Activated CD8-positive, alpha-beta T cell treated with anti-CD3 and anti-CD28 coated beads, Interleukin-2, amount 10 ng/mL, durations not matched to agents 7 days and 5 days (primary cell): ENCODE measurements around the gene PIWIL4. TPM values are rescaled to one million over a fixed set of nuclear protein-coding genes. Genes with fewer than 3 reads are reported as not detected.
"Not testable (repeated sequence)": the region's sequence is repeated elsewhere in the genome, so short reads cannot be mapped to it uniquely, and the experiment has no call there.

Source experiments
- ATAC-seq: fragments of 150-1000 bp; cut with Tn5 transposase; one replicate; pipeline ENCODE4 v1.10.0; 2021; ENCODE audit warnings: moderate library complexity
- CTCF ChIA-PET: fragments of 350-600 bp; sonication (Branson Sonifier 250); formaldehyde crosslinking; loops from one replicate; lab custom pipeline; 2021; ENCODE audit warnings: antibody characterized with exemption; lab: Charles Lee
- POLR2A ChIA-PET: fragments of 350-600 bp; sonication (Branson Sonifier 250); formaldehyde crosslinking; loops from one replicate; lab custom pipeline; 2021; ENCODE audit warnings: antibody characterized with exemption; lab: Charles Lee
- DNase-seq: peaks from one replicate; pipeline ENCODE4 v3.0.0-alpha.2; 2020
- H3K27ac Mint-ChIP-seq: one replicate; pipeline ENCODE4 v1.8.0; 2021; ENCODE audit warnings: mild to moderate bottlenecking, mixed read lengths
- H3K27me3 Mint-ChIP-seq: one replicate; pipeline ENCODE4 v1.8.0; 2021; ENCODE audit warnings: low read depth, mixed read lengths
- H3K36me3 Mint-ChIP-seq: one replicate; pipeline ENCODE4 v1.8.0; 2021; ENCODE audit warnings: low read depth, mixed read lengths
- H3K4me1 Mint-ChIP-seq: one replicate; pipeline ENCODE4 v1.8.0; 2021; ENCODE audit warnings: low read depth, mixed read lengths
- H3K4me3 Mint-ChIP-seq: one replicate; pipeline ENCODE4 v1.8.0; 2021; ENCODE audit warnings: mild to moderate bottlenecking, mixed read lengths
- H3K9me3 Mint-ChIP-seq: one replicate; pipeline ENCODE4 v1.8.0; 2022; ENCODE audit warnings: mixed read lengths; ENCODE audit not compliant: insufficient read depth
- total RNA-seq, 2 experiments: library from RNA; stranded (reverse); gene quantifications; one replicate each; pipeline ENCODE4 v1.2.3, GENCODE V29; 2021

PIWIL4 gene
- total RNA-seq, 2 experiments from 2014 or later: 0.39 to 0.53 TPM

DNA sequence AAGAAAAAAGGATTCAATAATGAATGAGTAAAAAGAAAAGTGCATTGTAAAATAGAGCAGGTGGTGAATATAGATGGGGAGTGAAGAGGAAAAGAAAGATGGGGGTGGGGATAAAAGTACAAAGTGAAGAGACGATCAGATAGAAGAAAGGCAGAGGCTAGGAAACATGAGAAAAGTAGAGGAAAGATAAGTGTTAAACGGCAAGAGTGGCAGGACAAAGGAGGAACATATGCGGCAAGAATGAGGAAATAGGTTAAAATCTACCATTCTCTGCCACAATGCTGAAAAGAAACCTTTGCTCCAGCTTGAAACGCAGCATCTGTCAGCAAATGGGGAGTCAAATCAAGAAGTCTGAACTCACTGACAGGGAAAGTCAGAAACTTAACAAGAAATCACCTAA lies 16.7 kb upstream of the PIWIL4 start:
- ATAC-seq: no peak
- Mint-ChIP-seq H3K9me3 (no peaks in the 10 kb centered on the region), H3K36me3 (peaks cover 15% of the 10 kb centered on the region), H3K27ac (no peak overlapping the region), H3K4me1 (peaks cover 21% of the 10 kb centered on the region), H3K27me3 (no peaks in the 10 kb centered on the region), H3K4me3 (no peak overlapping the region)
- POLR2A ChIA-PET: no interaction called here
- DNase-seq: no peak
- CTCF ChIA-PET: no interaction called here

DNA sequence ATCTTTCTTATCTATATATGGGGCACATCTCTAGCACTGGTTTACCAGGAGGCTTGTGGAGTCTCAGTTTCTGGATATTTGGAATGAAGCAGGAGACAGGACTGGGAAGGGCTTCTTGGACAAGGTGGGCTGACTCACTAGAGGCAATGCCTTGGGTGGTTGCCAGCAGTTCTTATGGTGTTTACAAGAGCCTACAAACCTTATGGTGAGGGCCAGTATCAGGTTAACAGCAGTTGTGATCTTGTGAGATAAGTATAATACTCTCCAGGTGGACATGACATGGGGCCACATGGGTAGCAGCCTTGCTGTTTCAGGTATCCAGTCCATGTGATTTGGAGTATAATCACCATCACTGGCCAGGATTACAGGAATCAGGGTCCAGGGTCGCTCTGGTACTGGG lies 13.2 kb upstream of the PIWIL4 start:
- Mint-ChIP-seq H3K4me3 (no peak overlapping the region), H3K4me1 (no peaks in the 10 kb centered on the region), H3K27me3 (no peaks in the 10 kb centered on the region), H3K27ac (no peak overlapping the region), H3K36me3 (peaks cover 8% of the 10 kb centered on the region), H3K9me3 (no peaks in the 10 kb centered on the region)
- POLR2A ChIA-PET: interaction anchor here (1.0 kb wide), 1 partner anchor 10 kb away, joined by 4 read pairs; the partner anchor contains the start of gene FUT4
- CTCF ChIA-PET: no interaction called here
- ATAC-seq (no peak), DNase-seq (no peak)

DNA sequence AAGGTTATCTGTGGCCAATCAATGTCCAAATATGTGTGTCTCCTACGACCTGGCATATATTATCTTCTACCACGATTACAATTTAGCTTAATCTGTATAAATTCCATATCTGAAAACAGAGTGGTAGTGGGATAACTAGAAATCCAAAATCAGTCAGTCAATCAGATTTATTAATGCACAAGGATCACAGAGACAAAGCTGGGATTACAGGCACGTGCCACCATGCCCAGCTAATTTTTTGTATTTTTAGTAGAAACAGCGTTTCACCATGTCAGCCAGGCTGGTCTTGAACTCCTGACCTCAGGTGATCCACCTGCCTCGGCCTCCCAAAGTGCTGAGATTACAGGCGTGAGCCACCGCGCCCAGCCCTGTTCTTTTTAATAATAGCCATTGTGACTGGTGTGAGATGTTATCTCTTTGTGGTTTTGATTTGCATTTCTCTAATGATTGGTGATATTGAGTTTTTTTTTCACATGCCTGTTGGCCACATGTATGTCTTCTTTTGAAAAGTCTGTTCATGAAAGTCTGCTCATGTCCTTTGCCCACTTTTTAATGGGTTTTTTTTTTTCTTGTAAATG lies 11.3 kb upstream of the PIWIL4 start:
- H3K36me3 Mint-ChIP-seq, POLR2A ChIA-PET, H3K4me1 Mint-ChIP-seq, DNase-seq, H3K9me3 Mint-ChIP-seq, H3K4me3 Mint-ChIP-seq, H3K27ac Mint-ChIP-seq, ATAC-seq, H3K27me3 Mint-ChIP-seq: not testable (repeated sequence)
- CTCF ChIA-PET: interaction anchor here (1.3 kb wide), 1 partner anchor 37 kb away, joined by 3 read pairs; no protein-coding TSS in a partner anchor

DNA sequence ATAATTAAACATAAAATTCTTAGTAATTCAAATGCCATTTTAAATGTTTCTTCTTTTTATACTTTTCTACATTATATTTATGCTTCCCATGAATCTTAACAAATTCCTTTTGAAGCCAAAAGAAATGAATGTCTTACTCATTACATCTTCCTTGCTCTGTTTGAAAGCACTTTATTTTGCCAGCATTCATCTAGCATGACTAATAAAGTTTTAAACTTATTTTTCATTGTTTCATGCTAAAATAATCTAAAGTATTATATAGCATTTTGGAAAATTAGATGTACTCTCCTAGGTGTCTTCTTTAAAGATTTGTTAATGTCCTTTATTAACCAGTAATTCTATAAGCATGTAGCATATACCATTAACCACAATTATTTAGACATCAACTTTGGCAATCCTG lies 9.7 kb upstream of the PIWIL4 start:
- ChIA-PET POLR2A (no interaction called here), CTCF (no interaction called here)
- H3K36me3 Mint-ChIP-seq: no peaks in the 10 kb centered on the region
- no peaks in the 10 kb centered on the region for H3K27me3 Mint-ChIP-seq
- no peaks in the 10 kb centered on the region for H3K9me3 Mint-ChIP-seq
- H3K27ac Mint-ChIP-seq: no peak overlapping the region
- DNase-seq (no peak), ATAC-seq (no peak)
- no peaks in the 10 kb centered on the region for H3K4me1 Mint-ChIP-seq
- H3K4me3 Mint-ChIP-seq: no peak overlapping the region

DNA sequence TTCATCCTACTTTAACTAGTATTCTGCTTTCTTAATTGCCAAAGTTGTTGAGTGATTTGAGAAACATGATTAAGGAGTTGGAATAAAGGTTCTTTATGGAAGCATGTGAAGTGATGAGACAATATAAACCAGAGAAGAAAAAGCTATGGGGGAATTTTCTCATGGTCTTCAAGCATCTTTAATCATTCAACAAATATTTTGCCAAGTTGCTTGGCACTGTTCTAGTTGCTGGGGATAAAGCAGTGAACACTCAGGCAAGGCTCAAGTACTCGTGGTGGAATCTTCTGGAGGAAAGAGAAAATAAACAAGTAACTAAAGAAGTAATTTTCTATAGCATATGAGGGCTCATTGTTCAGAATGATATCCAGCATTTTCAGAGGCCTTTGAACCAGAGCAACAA lies 9.2 kb upstream of the PIWIL4 start:
- ATAC-seq (no peak), DNase-seq (no peak)
- no peak overlapping the region for H3K27ac Mint-ChIP-seq
- ChIA-PET POLR2A (no interaction called here), CTCF (no interaction called here)
- H3K9me3 Mint-ChIP-seq: no peaks in the 10 kb centered on the region
- H3K4me1 Mint-ChIP-seq: no peaks in the 10 kb centered on the region
- H3K27me3 Mint-ChIP-seq: no peaks in the 10 kb centered on the region
- H3K4me3 Mint-ChIP-seq: no peak overlapping the region
- H3K36me3 Mint-ChIP-seq: no peaks in the 10 kb centered on the region

DNA sequence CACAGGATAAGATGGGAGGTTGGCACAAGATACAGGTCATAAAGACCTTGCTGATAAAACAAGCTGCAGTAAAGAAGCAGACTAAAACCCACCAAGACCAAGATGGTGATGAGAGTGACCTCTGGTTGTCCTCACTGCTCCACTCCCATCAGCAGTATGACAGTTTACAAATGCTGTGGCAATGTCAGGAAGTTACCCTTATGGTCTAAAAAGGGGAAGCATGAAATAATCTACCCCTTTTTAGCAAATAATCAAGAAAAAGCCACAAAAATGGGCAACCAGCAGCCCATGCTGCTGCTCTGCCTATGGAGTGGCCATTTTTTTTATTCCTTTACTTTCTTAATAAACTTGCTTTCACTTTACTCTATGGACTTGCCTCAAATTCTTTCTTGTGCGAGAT lies 8.7 kb upstream of the PIWIL4 start:
- no peaks in the 10 kb centered on the region for H3K9me3 Mint-ChIP-seq
- ATAC-seq (no peak), DNase-seq (no peak)
- no peak overlapping the region for H3K4me3 Mint-ChIP-seq
- H3K36me3 Mint-ChIP-seq: no peaks in the 10 kb centered on the region
- H3K27ac Mint-ChIP-seq: no peak overlapping the region
- H3K27me3 Mint-ChIP-seq: no peaks in the 10 kb centered on the region
- POLR2A ChIA-PET: interaction anchor here (0.8 kb wide), 1 partner anchor 59 kb away, joined by 3 read pairs; no protein-coding TSS in a partner anchor
- CTCF ChIA-PET: no interaction called here
- no peaks in the 10 kb centered on the region for H3K4me1 Mint-ChIP-seq

DNA sequence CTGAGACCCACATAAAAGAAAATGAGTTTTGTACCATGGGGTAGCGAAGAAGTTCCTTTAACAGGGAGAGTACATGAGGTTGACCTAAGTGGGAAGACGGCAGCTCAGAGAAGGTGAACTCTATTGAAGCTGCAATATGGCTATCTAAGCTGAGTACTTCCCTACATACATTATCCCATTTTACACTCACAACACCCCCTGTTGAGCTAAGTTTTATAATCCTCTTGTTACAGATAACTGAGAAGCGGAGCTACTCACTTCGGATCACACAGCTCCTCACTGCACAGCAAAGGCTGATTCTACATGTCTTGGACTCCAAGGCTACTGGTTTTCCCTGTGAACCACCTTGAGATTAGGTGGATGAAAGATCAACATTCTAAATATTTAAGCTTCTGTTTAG lies 8.2 kb upstream of the PIWIL4 start:
- no peak for ATAC-seq
- ChIA-PET POLR2A (interaction anchor here (0.8 kb wide), 1 partner anchor 60 kb away, joined by 3 read pairs; no protein-coding TSS in a partner anchor), CTCF (no interaction called here)
- Mint-ChIP-seq H3K27ac (no peak overlapping the region), H3K4me3 (no peak overlapping the region), H3K4me1 (no peaks in the 10 kb centered on the region), H3K27me3 (no peaks in the 10 kb centered on the region), H3K36me3 (no peaks in the 10 kb centered on the region), H3K9me3 (no peaks in the 10 kb centered on the region)
- no peak for DNase-seq

DNA sequence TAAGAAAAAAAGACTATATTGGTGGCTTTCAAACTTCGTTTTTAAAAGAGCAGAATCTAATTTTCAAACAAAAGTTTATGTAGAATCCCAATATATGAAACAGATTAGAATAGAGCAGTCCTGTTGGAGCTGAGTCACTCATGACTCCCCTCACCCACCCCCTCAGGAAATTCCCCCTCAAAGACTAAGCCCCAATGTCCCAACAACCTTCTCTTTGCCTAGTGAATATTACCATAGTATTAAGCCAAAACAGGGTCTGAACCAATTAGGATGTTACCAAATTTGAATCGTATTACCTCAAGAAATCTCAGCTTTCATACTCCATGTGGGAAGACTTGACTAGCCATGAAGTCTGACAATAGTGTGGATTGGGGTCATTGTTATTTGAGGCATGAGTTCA lies 7.8 kb upstream of the PIWIL4 start:
- Mint-ChIP-seq H3K36me3 (no peaks in the 10 kb centered on the region), H3K9me3 (no peaks in the 10 kb centered on the region), H3K4me3 (no peak overlapping the region), H3K27me3 (no peaks in the 10 kb centered on the region), H3K27ac (no peak overlapping the region), H3K4me1 (no peaks in the 10 kb centered on the region)
- ChIA-PET POLR2A (interaction anchor here (0.8 kb wide), 1 partner anchor 60 kb away, joined by 3 read pairs; no protein-coding TSS in a partner anchor), CTCF (no interaction called here)
- no peak for DNase-seq
- no peak for ATAC-seq

DNA sequence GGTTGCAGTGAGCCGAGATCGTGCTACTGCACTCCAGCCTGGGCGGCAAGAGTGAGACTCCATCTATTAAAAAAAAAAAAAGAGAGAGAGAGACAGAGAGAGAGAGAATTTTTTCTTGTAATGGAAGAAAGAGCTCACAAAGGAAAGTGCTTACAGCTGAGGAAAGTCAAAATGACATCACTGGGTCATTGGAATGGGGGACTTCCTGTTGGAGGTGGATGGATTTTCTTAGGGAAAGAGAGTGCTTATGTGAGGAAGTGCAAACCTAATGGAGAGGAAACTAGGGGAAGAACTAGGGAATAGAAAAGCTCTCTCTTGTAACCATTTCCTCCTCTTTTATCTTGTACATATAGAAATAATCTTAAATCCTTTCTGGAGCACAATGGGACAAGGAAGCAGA lies 6.3 kb upstream of the PIWIL4 start:
- no peaks in the 10 kb centered on the region for H3K36me3 Mint-ChIP-seq
- no peak overlapping the region for H3K27ac Mint-ChIP-seq
- no peaks in the 10 kb centered on the region for H3K27me3 Mint-ChIP-seq
- DNase-seq: no peak
- no peak for ATAC-seq
- CTCF ChIA-PET: no interaction called here
- POLR2A ChIA-PET: no interaction called here
- H3K9me3 Mint-ChIP-seq: no peaks in the 10 kb centered on the region
- no peak overlapping the region for H3K4me3 Mint-ChIP-seq
- H3K4me1 Mint-ChIP-seq: no peaks in the 10 kb centered on the region

DNA sequence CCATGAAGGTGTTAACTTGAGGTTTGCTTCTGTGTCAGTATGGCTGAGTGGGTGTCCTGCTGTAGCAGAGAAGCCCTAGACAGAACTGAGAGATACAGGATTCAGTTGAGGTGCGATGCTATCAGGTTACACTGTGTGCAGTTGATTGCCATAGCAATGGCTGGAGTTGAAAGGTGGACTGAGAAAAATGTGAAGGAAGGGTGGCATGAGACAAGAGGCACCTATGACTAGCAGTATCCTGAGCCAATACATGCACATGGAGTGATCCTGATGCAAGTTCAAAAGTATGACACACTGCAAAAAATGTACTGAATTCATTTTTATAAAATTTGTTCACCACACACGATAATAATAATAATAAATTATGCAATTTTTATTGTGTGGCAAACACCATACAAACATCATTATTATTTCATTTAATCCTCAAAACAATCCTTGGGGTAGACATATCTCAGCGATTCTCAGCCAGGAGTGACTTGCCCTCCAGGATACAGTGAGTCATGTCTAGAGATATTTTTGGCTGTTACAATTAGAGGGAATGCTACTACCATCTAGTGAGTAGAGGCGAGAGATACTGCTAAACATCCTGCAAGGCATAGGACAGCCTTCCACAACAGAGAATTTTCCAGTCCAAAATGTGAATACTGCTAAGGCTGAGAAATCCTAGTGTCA lies 3.9 kb upstream of the PIWIL4 start:
- no peaks in the 10 kb centered on the region for H3K27me3 Mint-ChIP-seq
- ATAC-seq (no peak), DNase-seq (no peak)
- H3K9me3 Mint-ChIP-seq: no peaks in the 10 kb centered on the region
- H3K36me3 Mint-ChIP-seq: no peaks in the 10 kb centered on the region
- no peak overlapping the region for H3K27ac Mint-ChIP-seq
- no peaks in the 10 kb centered on the region for H3K4me1 Mint-ChIP-seq
- H3K4me3 Mint-ChIP-seq: no peak overlapping the region
- ChIA-PET POLR2A (no interaction called here), CTCF (no interaction called here)

DNA sequence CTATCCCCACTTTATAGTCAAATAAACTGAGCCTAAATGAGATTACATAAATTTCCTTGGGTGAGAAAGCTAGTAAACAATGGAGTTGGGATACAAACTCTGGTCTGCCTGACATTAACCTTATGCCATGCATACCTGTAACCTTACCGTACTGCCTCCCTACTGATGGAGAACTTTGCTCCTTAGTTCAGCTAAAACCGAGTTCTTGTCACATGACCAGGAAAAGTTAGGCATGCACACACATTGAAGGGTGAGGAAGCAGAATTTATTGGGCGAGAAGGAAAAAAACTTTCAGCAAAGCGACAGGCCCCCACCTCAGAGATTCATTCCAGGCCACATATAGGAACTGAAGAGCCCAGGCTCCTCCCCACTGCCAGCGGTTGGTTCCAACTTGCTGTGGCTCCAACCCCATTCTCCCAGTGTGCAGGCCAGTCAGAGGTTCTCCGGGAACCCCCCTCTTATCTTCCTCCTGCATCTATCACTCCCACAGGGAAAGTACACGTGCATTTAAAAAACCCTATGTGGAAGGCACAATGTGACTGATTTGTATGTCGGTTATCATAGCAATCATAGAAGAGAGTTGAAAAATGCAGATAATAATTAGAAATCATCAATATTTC lies 3.2 kb upstream of the PIWIL4 start:
- ChIA-PET CTCF (no interaction called here), POLR2A (no interaction called here)
- no peaks in the 10 kb centered on the region for H3K27me3 Mint-ChIP-seq
- ATAC-seq: no peak
- no peaks in the 10 kb centered on the region for H3K36me3 Mint-ChIP-seq
- no peak overlapping the region for H3K27ac Mint-ChIP-seq
- no peaks in the 10 kb centered on the region for H3K4me1 Mint-ChIP-seq
- H3K4me3 Mint-ChIP-seq: no peak overlapping the region
- DNase-seq: no peak
- H3K9me3 Mint-ChIP-seq: no peaks in the 10 kb centered on the region

DNA sequence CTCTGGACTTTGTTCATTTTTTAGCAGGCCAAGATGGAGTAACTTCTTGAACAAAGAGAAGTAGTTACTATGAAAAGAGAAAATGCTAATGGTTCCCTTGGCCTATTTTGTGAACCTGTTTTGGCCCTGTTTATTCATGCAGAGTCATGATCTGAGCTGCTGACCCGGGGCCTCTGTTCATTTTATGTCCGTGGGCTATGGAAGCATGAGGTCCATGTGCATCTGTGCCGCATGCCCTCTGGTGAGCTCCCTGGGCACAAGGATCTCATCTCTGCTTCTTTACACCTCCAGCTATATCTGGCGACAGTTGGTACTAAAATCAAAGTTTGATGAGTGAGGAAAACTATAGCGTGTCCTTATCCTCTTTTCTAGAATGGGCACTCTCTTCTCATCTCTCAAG lies 1.0 kb downstream of the PIWIL4 start:
- peaks cover 3% of the 10 kb centered on the region for H3K27me3 Mint-ChIP-seq
- POLR2A ChIA-PET: no interaction called here

More for the DNA sequence above, 1.0 kb downstream of the PIWIL4 start:
- Mint-ChIP-seq H3K4me3 (no peak overlapping the region), H3K36me3 (no peaks in the 10 kb centered on the region), H3K4me1 (no peaks in the 10 kb centered on the region), H3K9me3 (no peaks in the 10 kb centered on the region), H3K27ac (no peak overlapping the region)
- CTCF ChIA-PET: no interaction called here
- no peak for ATAC-seq
- no peak for DNase-seq
